Measurements from ENCODE around the gene SPATS1. TPM values are rescaled to one million over a fixed set of nuclear protein-coding genes. Genes with fewer than 3 reads are reported as not detected.

Gene SPATS1
- total RNA-seq, 2 experiments from 2014 or later = not detected

DNA sequence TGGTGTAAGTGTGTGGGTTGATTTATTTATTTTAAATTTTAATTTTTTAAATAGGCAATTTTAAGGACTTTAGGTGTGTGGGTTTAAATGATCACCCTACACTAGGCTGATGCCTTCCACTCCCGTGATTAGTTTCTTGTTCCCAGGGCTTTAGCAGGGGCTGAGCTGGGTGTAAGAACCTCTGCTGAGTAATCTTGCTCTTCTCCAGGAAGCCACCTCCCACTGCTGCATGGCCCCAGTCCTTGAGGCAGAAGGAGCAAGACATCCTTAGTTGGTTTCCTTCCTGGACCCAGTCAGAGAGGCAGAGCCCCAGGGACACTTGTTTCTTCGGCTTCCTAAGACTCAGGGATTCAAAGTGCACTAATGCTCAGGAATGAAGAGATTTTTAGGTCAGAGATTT, 25.2 kb downstream of the SPATS1 start:
- ChIA-PET CTCF (no interaction called here), POLR2A (no interaction called here)

DNA sequence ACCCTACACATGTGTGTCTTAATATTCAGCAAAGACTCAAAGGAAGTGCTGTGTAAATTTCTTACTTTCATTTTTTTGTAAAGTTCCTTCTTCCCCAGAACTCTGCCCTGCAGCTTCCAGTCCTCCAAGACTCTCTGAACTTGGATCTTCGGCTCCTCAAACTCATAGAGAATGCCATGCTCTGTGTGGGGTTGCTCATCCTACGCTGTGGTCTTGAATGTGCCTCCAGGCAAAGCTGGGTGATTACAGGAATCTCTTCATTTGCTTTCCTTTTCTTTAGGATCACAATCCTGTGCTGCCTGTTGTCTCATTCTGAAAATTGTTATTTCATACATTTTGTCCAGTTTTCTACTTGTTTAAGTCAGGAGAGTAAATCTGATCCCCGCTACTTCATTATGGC, 30.6 kb downstream of the SPATS1 start:
- ChIA-PET CTCF (no interaction called here), POLR2A (no interaction called here)

DNA sequence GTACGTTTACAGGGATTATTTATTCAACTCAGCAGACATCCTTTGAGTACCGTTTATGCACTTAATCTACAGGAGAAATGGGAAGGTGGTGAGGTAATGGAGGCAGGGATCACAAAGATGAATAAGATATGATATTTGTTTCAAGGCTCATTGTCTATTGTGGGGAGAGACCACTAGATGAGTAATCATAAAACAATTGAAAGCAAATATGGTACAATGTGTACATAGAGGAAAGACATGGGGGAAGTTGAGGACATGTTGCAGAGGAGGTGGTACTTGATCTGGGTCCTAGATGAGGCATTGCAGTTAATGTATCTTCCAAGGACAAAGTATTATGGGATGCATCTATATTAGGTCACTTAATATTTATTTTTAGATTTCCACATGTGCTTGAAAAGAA, 31.3 kb downstream of the SPATS1 start:
- CTCF ChIA-PET = no interaction called here
- POLR2A ChIA-PET = no interaction called here

DNA sequence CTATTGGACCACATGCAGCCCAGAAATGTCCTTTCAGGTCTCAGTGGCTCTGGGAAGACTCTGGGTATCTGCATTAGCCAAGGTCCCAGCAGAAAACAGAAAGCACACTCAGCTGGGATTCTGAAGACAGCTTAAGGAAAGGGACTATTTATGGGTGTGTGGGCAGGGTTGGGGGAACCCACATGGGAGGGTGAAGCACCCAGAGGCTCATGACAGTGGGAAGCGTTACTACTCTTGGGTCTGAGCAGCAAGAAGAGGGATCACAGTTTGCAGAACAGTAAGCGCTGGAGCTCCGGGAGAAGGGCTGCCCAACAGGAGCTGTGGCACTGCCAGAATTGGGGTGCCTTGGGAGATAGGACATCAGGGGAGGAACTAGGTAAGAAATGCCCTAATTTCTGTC, 32.6 kb downstream of the SPATS1 start:
- POLR2A ChIA-PET = no interaction called here
- CTCF ChIA-PET = no interaction called here

DNA sequence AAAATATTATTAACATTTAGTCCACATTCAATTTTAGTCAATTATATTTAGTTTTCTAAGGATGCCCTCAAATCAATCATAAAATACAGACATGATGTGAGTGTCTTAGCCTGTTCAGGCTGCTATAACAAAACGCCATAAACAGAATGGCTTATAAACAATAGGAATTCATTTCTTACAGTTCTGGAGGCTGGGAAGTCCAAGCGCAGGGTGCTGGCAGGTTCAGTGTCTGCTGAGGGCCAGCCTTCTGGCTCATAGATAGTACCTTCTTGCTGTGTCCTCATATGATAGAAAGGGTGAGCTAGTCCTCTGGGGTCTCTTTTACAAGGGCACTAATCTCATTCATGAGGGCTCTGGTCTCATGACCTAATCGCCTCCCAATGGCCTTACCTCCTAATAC, 35.0 kb downstream of the SPATS1 start:
- ChIA-PET POLR2A (no interaction called here), CTCF (no interaction called here)

DNA sequence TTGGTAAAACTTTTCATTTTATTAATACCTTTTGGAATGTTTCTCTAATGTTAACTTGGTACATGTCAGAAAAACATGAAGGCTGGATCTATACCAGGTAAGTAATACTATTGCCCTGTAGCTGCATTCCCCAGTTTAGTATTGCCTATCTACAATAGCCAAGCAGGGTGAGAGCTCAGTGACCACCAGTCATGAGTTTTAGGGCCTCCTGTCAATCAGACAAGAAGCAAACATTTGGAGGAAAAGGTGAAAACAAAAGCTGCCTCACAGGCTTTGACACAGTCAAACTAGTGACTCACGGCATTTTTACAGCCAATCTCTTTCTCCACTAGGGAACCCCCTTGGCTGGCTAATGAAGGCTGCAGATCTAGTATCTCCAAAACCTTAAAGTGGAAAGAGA, 35.5 kb downstream of the SPATS1 start:
- ChIA-PET POLR2A (no interaction called here), CTCF (no interaction called here)

DNA sequence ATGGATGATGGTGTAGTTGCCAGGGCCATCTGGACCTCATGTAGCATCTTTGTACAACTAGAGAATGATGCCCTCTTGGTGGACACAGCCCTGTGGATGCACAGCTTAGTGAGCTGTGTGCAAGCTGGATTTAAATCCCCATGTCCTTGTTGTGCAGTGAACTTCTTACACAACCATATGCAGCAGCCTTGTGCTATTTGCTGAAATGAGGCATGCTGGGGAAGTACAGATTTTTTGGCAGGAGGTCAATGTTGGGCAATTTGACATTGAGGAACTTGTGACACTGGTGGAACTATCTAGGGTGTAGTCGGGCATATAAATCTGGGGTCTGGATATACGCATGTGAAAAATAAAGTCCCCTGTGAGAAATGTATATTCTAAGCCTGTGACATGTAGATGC, 39.3 kb downstream of the SPATS1 start:
- ChIA-PET CTCF (no interaction called here), POLR2A (no interaction called here)

DNA sequence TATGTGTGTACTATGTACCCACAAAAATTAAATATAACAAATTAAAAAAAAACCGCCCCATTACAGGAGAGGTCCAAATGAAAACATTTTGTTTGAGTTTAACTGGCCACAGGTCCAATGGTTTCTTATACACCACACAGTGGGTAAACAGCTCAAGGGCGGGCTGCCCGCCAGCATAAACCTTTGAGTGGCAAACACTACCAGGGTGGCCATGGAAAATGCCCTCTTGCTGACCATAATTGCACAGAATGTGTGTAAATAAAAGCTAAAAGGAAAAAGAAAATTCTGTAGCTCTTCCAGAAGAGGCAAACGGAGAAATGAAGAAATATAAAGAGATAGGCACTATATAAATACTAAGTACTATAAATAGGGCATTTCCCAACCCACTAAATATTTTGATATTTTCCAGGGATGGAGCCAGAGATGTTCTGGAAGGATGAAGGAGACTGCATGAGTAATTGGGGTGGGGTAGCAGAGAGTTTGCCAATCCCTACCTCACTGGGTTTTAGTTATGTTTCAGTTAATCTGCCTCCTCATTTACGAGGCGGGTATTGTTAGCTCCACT, 44.0 kb downstream of the SPATS1 start:
- POLR2A ChIA-PET = interaction anchor here (1.9 to 2.1 kb wide), 2 partner anchors 14 to 139 kb away, joined by 7 to 8 read pairs; partner anchors contain the start of gene HSP90AB1
- CTCF ChIA-PET = interaction anchor here (1.3 to 2.2 kb wide), 3 partner anchors 14 to 118 kb away, joined by 3 to 6 read pairs (median 4); no protein-coding TSS in a partner anchor

DNA sequence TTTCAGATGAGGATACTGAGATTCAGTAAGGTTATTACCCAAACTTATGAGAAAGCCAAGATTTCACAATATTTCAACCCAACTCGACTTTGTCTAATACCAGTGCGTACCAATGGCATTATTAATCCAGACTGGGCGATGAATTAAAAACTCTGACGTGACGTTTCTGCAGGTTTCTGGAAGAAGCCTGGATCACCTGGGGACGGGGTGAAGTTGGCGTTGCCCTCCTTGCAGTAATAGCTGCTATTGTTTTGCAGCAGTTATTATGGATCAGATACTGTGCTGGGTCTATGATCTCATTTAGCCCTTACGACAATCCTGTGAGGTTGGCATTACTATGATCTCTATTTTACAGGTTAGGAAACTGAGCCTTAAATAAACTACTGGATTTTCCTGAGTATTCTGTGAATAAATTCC, 44.5 kb downstream of the SPATS1 start:
- CTCF ChIA-PET = interaction anchor here (0.7 to 2.2 kb wide), 4 partner anchors 13 to 617 kb away, joined by 3 to 6 read pairs (median 4); partner anchors contain the start of gene VEGFA
- POLR2A ChIA-PET = interaction anchor here (1.9 to 2.1 kb wide), 2 partner anchors 14 to 140 kb away, joined by 7 to 8 read pairs; partner anchors contain the start of gene HSP90AB1

DNA sequence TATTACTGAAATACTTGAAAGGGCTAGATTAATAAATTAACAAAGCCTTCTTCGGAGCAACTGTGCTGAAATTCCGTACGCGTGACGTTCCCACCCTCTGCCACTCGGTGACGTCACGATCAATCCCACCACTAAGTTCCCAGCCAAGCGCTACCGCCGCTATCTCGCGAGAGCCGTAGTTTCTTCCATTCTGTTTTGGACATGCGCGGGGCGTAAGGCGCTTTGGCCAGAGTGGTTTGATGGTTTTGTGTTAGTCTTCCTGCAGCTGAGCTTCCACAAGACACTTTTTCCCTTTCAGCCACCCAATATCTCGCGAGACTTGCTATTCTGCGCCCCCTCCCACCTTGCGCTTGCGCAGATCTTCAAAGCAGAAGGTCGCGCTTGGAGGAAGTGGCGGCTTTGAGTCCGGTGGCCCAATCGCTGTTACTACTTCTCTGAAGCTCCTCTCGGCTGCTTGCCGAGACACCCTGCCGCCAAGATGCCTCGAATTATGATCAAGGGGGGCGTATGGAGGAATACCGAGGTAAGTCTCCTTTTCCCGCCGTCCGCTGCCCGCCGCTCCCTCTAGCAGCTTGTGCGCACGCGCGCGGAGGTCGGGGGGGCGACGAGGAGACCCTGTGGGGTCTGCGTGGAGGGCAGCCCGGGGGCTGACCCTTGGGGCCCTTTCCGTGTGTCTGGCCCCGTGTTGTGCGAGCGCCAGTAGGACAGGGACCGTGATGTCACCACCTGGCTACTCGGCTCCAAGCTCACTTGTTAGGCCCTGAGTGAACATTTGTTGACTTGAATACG, 45.1 kb downstream of the SPATS1 start, which contains the start of gene CDC5L:
Gene CDC5L, plus strand, starts transcription at position 361 of the 789 bp plus-strand sequence. Its CDS starts 118 bp downstream, at position 479.
- CTCF ChIA-PET = interaction anchor here (0.7 to 2.2 kb wide), 4 partner anchors 13 to 618 kb away, joined by 3 to 6 read pairs (median 4); partner anchors contain the start of gene VEGFA
- POLR2A ChIA-PET = interaction anchor here (0.6 to 2.1 kb wide), 3 partner anchors 13 to 141 kb away, joined by 4 to 8 read pairs (median 7); partner anchors contain the start of gene HSP90AB1

DNA sequence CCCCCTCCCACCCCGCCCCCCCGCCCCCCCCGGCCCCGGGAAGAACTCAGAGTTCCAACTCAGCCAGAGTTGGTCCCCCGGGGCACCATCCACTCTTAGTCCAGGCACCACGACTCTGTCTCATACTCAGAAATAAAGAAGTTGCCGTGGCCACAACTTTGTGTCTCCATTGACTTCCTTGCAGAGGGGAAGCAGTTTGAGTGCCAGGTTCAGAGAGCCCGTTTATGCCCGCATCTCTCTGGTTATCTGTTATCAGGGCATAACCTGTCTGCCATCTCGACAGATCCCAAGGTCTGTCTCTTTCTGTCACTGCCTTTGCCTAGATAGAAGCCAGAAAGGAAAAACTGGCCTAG, 45.7 kb downstream of the SPATS1 start:
- ChIA-PET POLR2A (interaction anchor here (2.1 kb wide), 1 partner anchor 141 kb away, joined by 7 read pairs; the partner anchor contains the start of gene HSP90AB1), CTCF (interaction anchor here (2.2 kb wide), 1 partner anchor 120 kb away, joined by 6 read pairs; no protein-coding TSS in a partner anchor)

DNA sequence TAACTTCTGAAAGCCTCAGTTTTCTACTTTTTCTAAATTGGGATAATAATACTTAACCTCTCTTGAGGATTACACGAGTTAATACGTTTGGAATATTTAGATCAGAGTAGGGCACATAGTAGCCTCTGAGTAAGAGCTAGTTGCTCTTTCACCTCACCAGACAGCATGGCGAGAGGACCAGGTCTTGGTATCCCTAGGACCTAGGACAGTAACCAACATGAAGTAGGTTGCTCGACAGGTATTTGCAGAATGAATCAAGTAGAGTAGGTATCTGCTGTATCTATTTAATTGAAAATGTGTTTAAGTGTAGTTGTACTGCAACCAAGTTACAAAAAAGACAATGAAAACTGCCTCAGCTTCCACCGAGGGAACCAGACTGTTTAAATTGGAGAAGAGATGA, 46.4 kb downstream of the SPATS1 start:
- CTCF ChIA-PET = no interaction called here
- POLR2A ChIA-PET = no interaction called here

DNA sequence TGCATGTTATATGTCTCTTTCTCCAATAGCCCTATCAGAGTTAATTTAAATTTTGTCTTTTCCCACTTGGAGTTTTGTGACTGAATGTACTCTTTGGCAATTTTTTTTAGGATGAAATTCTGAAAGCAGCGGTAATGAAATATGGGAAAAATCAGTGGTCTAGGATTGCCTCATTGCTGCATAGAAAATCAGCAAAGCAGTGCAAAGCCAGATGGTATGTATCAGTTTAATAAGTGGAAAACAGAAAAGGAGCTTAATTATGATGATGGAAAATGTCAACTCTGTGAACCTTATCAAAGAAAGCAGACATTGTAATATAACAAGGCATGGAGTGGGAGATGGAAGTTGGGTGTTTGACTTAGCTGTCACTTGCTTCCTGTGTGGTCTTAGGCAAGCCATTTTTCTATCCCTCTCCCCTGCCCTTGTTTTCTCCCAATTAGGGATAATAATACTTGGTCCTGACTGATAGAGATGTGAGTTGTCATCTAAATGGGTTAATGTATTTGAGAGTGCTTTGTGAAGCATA, 47.8 kb downstream of the SPATS1 start:
- ChIA-PET CTCF (no interaction called here), POLR2A (no interaction called here)

Other genes starting within 250 kb of the SPATS1 start
- gene MRPL14, start 215.2 kb upstream of the SPATS1 start, total RNA-seq = 10 to 100 TPM; 53.1 to 54.5 TPM
- 10 to 100 TPM; 16.0 to 17.8 TPM for gene TMEM63B, start 215.1 kb upstream of the SPATS1 start, total RNA-seq
- gene CAPN11, start 183.8 kb upstream of the SPATS1 start, total RNA-seq = not detected
- gene MYMX, start 125.7 kb upstream of the SPATS1 start, total RNA-seq = not detected
- gene SLC29A1, start 119.1 kb upstream of the SPATS1 start, total RNA-seq = 100 to 1,000 TPM; 116 TPM
- 1,000 to 10,000 TPM; 2,366 to 2,390 TPM for gene HSP90AB1, start 95.5 kb upstream of the SPATS1 start, total RNA-seq
- gene SLC35B2, start 85.1 kb upstream of the SPATS1 start, total RNA-seq = 10 to 100 TPM; 32.5 to 32.6 TPM
- 10 to 100 TPM; 27.8 to 28.7 TPM for gene NFKBIE, start 77.1 kb upstream of the SPATS1 start, total RNA-seq
- gene TMEM151B, start 72.2 kb upstream of the SPATS1 start, total RNA-seq = not detected
- gene AARS2, start 29.3 kb upstream of the SPATS1 start, total RNA-seq = 10 to 100 TPM; 24.5 to 24.9 TPM
- 10 to 100 TPM; 28.2 to 28.5 TPM for gene CDC5L, start 45.1 kb downstream of the SPATS1 start, total RNA-seq

Measured in activated CD8-positive, alpha-beta memory T cell treated with anti-CD3 and anti-CD28 coated beads for 36 hours (primary cell).